T-cell (primary cell): Measurements from ENCODE around the gene LSM14B. TPM values are rescaled to one million over a fixed set of nuclear protein-coding genes. Genes with fewer than 3 reads are reported as not detected.

Source experiments
- ATAC-seq, 4 experiments: fragments of 200-7000 bp in 3 of 4; fragments of 150-1000 bp in 1 of 4; cut with Tn5 transposase; replicated peaks in 1 of 4; 1 replicate in 3 of 4; 2 replicates in 1 of 4; pipeline ENCODE4 v1.10.0; 2021; ENCODE audit warnings: moderate library complexity in 3 of 4, mild to moderate bottlenecking in 2 of 4, moderate number of reproducible peaks in 1 of 4
- CTCF ChIA-PET, 2 donors: fragments of 300-600 bp; sonication (Branson Sonifier 250); formaldehyde crosslinking; loops; one replicate each; lab custom pipeline; 2022; ENCODE audit warnings: antibody characterized with exemption in 2 of 2; lab: Charles Lee
- POLR2A ChIA-PET, 2 donors: fragments of 300-600 bp; sonication (Branson Sonifier 250); formaldehyde crosslinking; loops; one replicate each; lab custom pipeline; 2022; ENCODE audit warnings: antibody characterized with exemption in 2 of 2; lab: Charles Lee
- DNase-seq, 35 experiments: peaks; one replicate each; pipeline versions ENCODE4 v3.0.0 to v3.0.0-alpha.2; 2013 to 2023
- H3K27ac ChIP-seq: one replicate; pipeline ENCODE4 v1.5.1; 2013; ENCODE audit warnings: low read length
- H3K27me3 ChIP-seq, 2 experiments: replicated peaks in 1 of 2; 1 replicate in 1 of 2; 2 replicates in 1 of 2; pipeline versions ENCODE4 v1.6.1 to v1.7.0; 2013; ENCODE audit warnings: low read length in 1 of 2, mixed read lengths in 1 of 2; ENCODE audit not compliant: control insufficient read depth in 2 of 2, insufficient read depth in 2 of 2; ENCODE audit errors: extremely low read depth in 1 of 2
- H3K36me3 ChIP-seq, 2 donors: 1 replicate in 1 of 2; 2 replicates in 1 of 2; pipeline versions ENCODE4 v1.6.1 to v1.7.0; 2013; ENCODE audit warnings: low read length in 1 of 2; ENCODE audit not compliant: control insufficient read depth in 2 of 2, insufficient read depth in 1 of 2; ENCODE audit errors: extremely low read depth in 1 of 2
- H3K4me1 ChIP-seq, 2 experiments: 1 replicate in 1 of 2; 2 replicates in 1 of 2; pipeline versions ENCODE4 v1.6.1 to v1.7.0; 2013; ENCODE audit warnings: low read length in 2 of 2, mixed read lengths in 1 of 2; ENCODE audit not compliant: insufficient read depth in 2 of 2, control insufficient read depth in 1 of 2; ENCODE audit errors: extremely low read depth in 1 of 2
- H3K4me3 ChIP-seq, 2 donors: 1 replicate in 1 of 2; 2 replicates in 1 of 2; pipeline versions ENCODE4 v1.5.1 to v1.7.0; 2013; ENCODE audit warnings: mild to moderate bottlenecking in 2 of 2, low read length in 1 of 2, moderate library complexity in 1 of 2; ENCODE audit not compliant: control insufficient read depth in 1 of 2; ENCODE audit errors: extremely low read depth in 1 of 2
- H3K9me3 ChIP-seq: 2 replicates; pipeline ENCODE4 v1.7.0; 2013
- H3K27ac Mint-ChIP-seq, 2 donors: one replicate each; pipeline ENCODE4 v1.8.0; 2020 to 2021; ENCODE audit warnings: mild to moderate bottlenecking in 2 of 2, mixed read lengths in 2 of 2
- H3K27me3 Mint-ChIP-seq, 2 donors: one replicate each; pipeline ENCODE4 v1.8.0; 2021 to 2022; ENCODE audit warnings: mixed read lengths in 2 of 2
- H3K36me3 Mint-ChIP-seq: one replicate; pipeline ENCODE4 v1.8.0; 2021; ENCODE audit warnings: mixed read lengths
- H3K4me1 Mint-ChIP-seq, 3 donors: one replicate each; pipeline ENCODE4 v1.8.0; 2020 to 2022; ENCODE audit warnings: mixed read lengths in 3 of 3, mild to moderate bottlenecking in 1 of 3
- H3K4me3 Mint-ChIP-seq, 3 donors: one replicate each; pipeline ENCODE4 v1.8.0; 2020 to 2022; ENCODE audit warnings: mild to moderate bottlenecking in 3 of 3, mixed read lengths in 3 of 3, moderate library complexity in 3 of 3
- H3K9me3 Mint-ChIP-seq, 3 donors: one replicate each; pipeline ENCODE4 v1.8.0; 2020 to 2022; ENCODE audit warnings: mixed read lengths in 3 of 3
- WGBS: methylation state at CpG from one replicate; pipeline ENCODE4 v1.1.5; 2013; ENCODE audit warnings: missing lambda C conversion rate; ENCODE audit not compliant: insufficient coverage; 5-methylcytosine and 5-hydroxymethylcytosine counted together
- total RNA-seq, 35 experiments: library from RNA in 6 of 35; stranded (reverse) in 6 of 35; fragments of 120-200 nt in 1 of 35; gene quantifications; one replicate each; pipeline versions ENCODE4 v1.2.1 to v1.2.4 and lab custom pipeline; 2013 to 2026

LSM14B gene
- total RNA-seq, 5 donors from 2014 or later (not counting 1 experiment from before 2014, with no cell fraction given), result 40.5 to 55.5 (median 54.4) TPM

GRCh38 chr20:62178316-62179161, 56.3 kb downstream of the LSM14B start:
- no peaks in the 10 kb centered on the region for H3K27me3 ChIP-seq
- H3K4me1 ChIP-seq, result peaks cover 8 to 9% of the 10 kb centered on the region in 2 experiments
- no peaks in the 10 kb centered on the region for H3K9me3 ChIP-seq
- H3K4me3 ChIP-seq, result no peak overlapping the region
- POLR2A ChIA-PET, result no interaction called here
- peaks cover 9% of the 10 kb centered on the region for H3K36me3 Mint-ChIP-seq
- 100% methylated on average over 9 of the region's 19 CpGs for WGBS
- no peak overlapping the region for H3K27ac Mint-ChIP-seq
- H3K4me3 Mint-ChIP-seq, result no peak overlapping the region
- no peaks in the 10 kb centered on the region for H3K9me3 Mint-ChIP-seq
- H3K36me3 ChIP-seq, result peaks cover 0 to 3% of the 10 kb centered on the region in 2 donors
- H3K4me1 Mint-ChIP-seq, result peaks cover 10 to 13% (median 12%) of the 10 kb centered on the region in 3 donors
- H3K27me3 Mint-ChIP-seq, result no peaks in the 10 kb centered on the region
- no peak for ATAC-seq
- CTCF ChIA-PET, result no interaction called here
- no peak overlapping the region for H3K27ac ChIP-seq
- no peak for DNase-seq

- Mint-ChIP-seq H3K4me1 (peaks cover 16 to 19% (median 17%) of the 10 kb centered on the region in 3 donors), H3K4me3 (no peak overlapping the region), H3K36me3 (peaks cover 6% of the 10 kb centered on the region), H3K27me3 (no peaks in the 10 kb centered on the region), H3K27ac (no peak overlapping the region), H3K9me3 (no peaks in the 10 kb centered on the region)
- DNase-seq (no peak), ATAC-seq (no peak)
- WGBS, result 99% methylated on average over 12 of the region's 14 CpGs
- no peaks in the 10 kb centered on the region for H3K9me3 ChIP-seq
- H3K4me3 ChIP-seq, result no peak overlapping the region
- ChIA-PET POLR2A (interaction anchor here in 1 of 2 donors (0.6 kb wide), 1 partner anchor 9 kb away, joined by 3 read pairs; no protein-coding TSS in a partner anchor), CTCF (no interaction called here)
- peaks cover 12 to 14% of the 10 kb centered on the region in 2 experiments for H3K4me1 ChIP-seq
- H3K27me3 ChIP-seq, result no peaks in the 10 kb centered on the region
- H3K27ac ChIP-seq, result no peak overlapping the region
- H3K36me3 ChIP-seq, result peaks cover 0 to 3% of the 10 kb centered on the region in 2 donors
Measured at GRCh38 chr20:62179162-62179504, 56.9 kb downstream of the LSM14B start.

GRCh38 chr20:62181808-62182207, 59.5 kb downstream of the LSM14B start:
- Histone ChIP-seq H3K36me3 (no peaks in the 10 kb centered on the region), H3K4me3 (peak overlapping the region in 1 of 2 donors; percentile 85), H3K27me3 (no peaks in the 10 kb centered on the region), H3K4me1 (peaks cover 12 to 24% of the 10 kb centered on the region in 2 experiments), H3K27ac (peak overlapping the region; percentile 78), H3K9me3 (no peaks in the 10 kb centered on the region)
- H3K4me3 Mint-ChIP-seq, result peak overlapping the region; percentile 84 to 91 (median 86)
- CTCF ChIA-PET, result no interaction called here
- H3K27me3 Mint-ChIP-seq, result no peaks in the 10 kb centered on the region
- H3K36me3 Mint-ChIP-seq, result peaks cover 2% of the 10 kb centered on the region
- POLR2A ChIA-PET, result no interaction called here
- peak overlapping the region; percentile 87 to 89 for H3K27ac Mint-ChIP-seq
- no peak for DNase-seq
- H3K9me3 Mint-ChIP-seq, result no peaks in the 10 kb centered on the region
- no CpG with 5 or more reads among the region's 2 CpGs for WGBS
- peaks cover 27 to 35% (median 34%) of the 10 kb centered on the region in 3 donors for H3K4me1 Mint-ChIP-seq
- ATAC-seq, result no peak

GRCh38 chr20:62182469-62183425, 60.5 kb downstream of the LSM14B start, which contains the start of gene MTG2:
Gene MTG2, plus strand, starts transcription at chr20:62183028. Its CDS starts 10,393 bp downstream, at chr20:62193421.
- WGBS, result under 1% methylated on average over 89 of the region's 96 CpGs

GRCh38 chr20:62183426-62184142, 61.3 kb downstream of the LSM14B start:
- Histone ChIP-seq H3K4me3 (peak overlapping the region; percentile 82 to 85), H3K36me3 (no peaks in the 10 kb centered on the region), H3K4me1 (peaks cover 12 to 24% of the 10 kb centered on the region in 2 experiments), H3K27me3 (no peaks in the 10 kb centered on the region), H3K27ac (peak overlapping the region; percentile 76), H3K9me3 (no peaks in the 10 kb centered on the region)
- Mint-ChIP-seq H3K36me3 (peaks cover 3% of the 10 kb centered on the region), H3K4me1 (peaks cover 38 to 46% (median 45%) of the 10 kb centered on the region in 3 donors), H3K27ac (peak overlapping the region; percentile 79 to 80), H3K4me3 (peak overlapping the region; percentile 84 to 86 (median 86)), H3K27me3 (no peaks in the 10 kb centered on the region), H3K9me3 (no peaks in the 10 kb centered on the region)
- POLR2A ChIA-PET, result no interaction called here
- CTCF ChIA-PET, result no interaction called here
- DNase-seq (no peak), ATAC-seq (no peak)
- 16% methylated on average over 15 of the region's 25 CpGs for WGBS

More at GRCh38 chr20:62182469-62183425, 60.5 kb downstream of the LSM14B start, which contains the start of gene MTG2:
- Histone ChIP-seq H3K36me3 (no peaks in the 10 kb centered on the region), H3K27ac (peak within 1 kb of the TSS; percentile 78), H3K4me1 (peaks cover 12 to 24% of the 10 kb centered on the region in 2 experiments), H3K9me3 (no peaks in the 10 kb centered on the region), H3K4me3 (peak within 1 kb of the TSS; percentile 82 to 85), H3K27me3 (no peaks in the 10 kb centered on the region)
- ChIA-PET POLR2A (no interaction called here), CTCF (no interaction called here)
- no peaks in the 10 kb centered on the region for H3K27me3 Mint-ChIP-seq
- peak within 1 kb of the TSS; percentile 84 to 91 (median 86) for H3K4me3 Mint-ChIP-seq
- peaks cover 34 to 43% (median 42%) of the 10 kb centered on the region in 3 donors for H3K4me1 Mint-ChIP-seq
- H3K36me3 Mint-ChIP-seq, result peaks cover 3% of the 10 kb centered on the region
- ATAC-seq (peak; percentile 95 to 97 (median 96)), DNase-seq (peak; percentile 84 to 97 (median 92))
- H3K9me3 Mint-ChIP-seq, result no peaks in the 10 kb centered on the region
- peak within 1 kb of the TSS; percentile 87 to 89 for H3K27ac Mint-ChIP-seq
